Posterior vena cava (tissue), 2 donors: ENCODE data around the gene ACVR1. TPM values are rescaled to one million over a fixed set of nuclear protein-coding genes. Genes with fewer than 3 reads are reported as not detected.

Source experiments
- DNase-seq: peaks from one replicate; pipeline ENCODE4 v3.0.0-alpha.2; 2020; ENCODE audit warnings: low spot score
- intact Hi-C, 2 donors: fragments of 100-400 bp; cut with DNase I; formaldehyde crosslinking; loops; one replicate each; pipeline versions ENCODE4 v1.14.1 to v1.14.2; 2022 to 2023
- total RNA-seq, 2 donors: library from RNA; stranded (reverse); fragmentation: NEBNext Ultra II Directional; extraction: Animal tissue kit (Norgen Biotek cat#: 25700); gene quantifications; one replicate each; pipeline ENCODE4 v1.2.1, GENCODE V29; 2021
- donor health status: DM: yes; HTN: yes; CAD: no.
- donor health status: DM: yes; HTN: yes; CAD: no.

Gene ACVR1
- total RNA-seq, 2 donors from 2014 or later = 67.4 to 70.3 TPM

GRCh38 chr2:157699009-157699408 lies 177.1 kb downstream of the ACVR1 start:
- intact Hi-C loops = no loop called here
- no peak for DNase-seq

DNA sequence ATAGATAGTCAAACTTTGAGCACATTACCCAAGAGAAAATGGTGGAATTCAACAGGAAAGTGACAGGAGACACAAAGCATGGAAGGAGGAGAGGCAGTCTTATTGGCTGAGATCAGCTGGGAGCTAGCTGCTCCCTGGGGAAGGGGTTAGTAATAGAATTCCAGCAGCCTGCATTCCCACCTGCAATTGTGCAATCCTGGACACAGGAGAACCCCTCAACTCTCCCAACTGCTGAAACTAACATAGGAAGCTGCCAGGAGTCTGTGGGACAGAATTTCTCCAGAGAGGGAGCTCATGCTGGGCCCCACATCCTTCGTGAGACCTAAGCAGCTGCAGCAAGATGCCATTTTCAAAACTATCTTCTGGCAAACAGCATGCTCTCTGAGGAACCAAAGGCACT lies 177.7 kb downstream of the ACVR1 start:
- intact Hi-C loops = no loop called here

DNA sequence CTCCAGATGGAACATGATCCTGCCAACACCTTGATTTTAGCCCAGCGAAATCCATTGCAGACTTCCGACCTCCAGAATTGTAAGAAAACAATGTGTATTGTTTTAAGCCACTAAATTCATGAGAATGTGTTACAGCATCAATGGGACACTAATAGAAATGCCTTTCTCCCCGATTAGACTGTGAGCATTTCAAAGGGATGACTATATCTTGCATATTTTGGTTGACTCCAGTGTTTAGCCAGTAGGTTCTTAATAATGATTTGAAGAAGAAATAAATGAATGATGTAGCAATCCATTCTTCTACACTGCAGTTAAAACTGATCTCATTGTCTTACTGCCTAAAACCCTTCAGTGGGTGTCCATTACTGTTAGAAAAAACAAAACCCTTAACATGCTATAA lies 180.1 kb downstream of the ACVR1 start:
- no peak for DNase-seq
- intact Hi-C loops = no loop called here

More for the DNA sequence above, 177.7 kb downstream of the ACVR1 start:
- DNase-seq = no peak

GRCh38 chr2:157692768-157693167 lies 183.4 kb downstream of the ACVR1 start:
- no peak for DNase-seq
- intact Hi-C loops = no loop called here

- DNase-seq = no peak
- intact Hi-C loops = no loop called here
These were observed 184.4 kb downstream of the ACVR1 start for GRCh38 chr2:157691695-157692094.

GRCh38 chr2:157691131-157691530 lies 185.0 kb downstream of the ACVR1 start:
- no peak for DNase-seq
- intact Hi-C loops = no loop called here

Other genes starting within 250 kb of the ACVR1 start
- under 1 TPM; 0.19 to 0.52 TPM for gene ACVR1C, start 247.5 kb downstream of the ACVR1 start, total RNA-seq
- gene UPP2, start 225.5 kb upstream of the ACVR1 start, total RNA-seq = not detected